Kidney (tissue), 14 donors: ENCODE results near the gene SURF2. TPM values are rescaled to one million over a fixed set of nuclear protein-coding genes. Genes with fewer than 3 reads are reported as not detected.

ENCODE experiments used
- DNase-seq, 5 donors: peaks; one replicate each; pipeline ENCODE4 v3.0.0-alpha.2; 2013 to 2020
- FAIRE-seq: peaks from 2 replicates; lab custom pipeline; 2012; peaks lifted over from hg19 to GRCh38; lab: Jason Lieb, UNC
- H3K27ac ChIP-seq, 2 donors: one replicate each; pipeline ENCODE4 v1.7.0; 2013; ENCODE audit warnings: low read depth in 2 of 2, low read length in 2 of 2, inconsistent platforms in 1 of 2
- H3K27me3 ChIP-seq: one replicate; pipeline ENCODE4 v1.7.1; 2013; ENCODE audit warnings: low read length, inconsistent platforms; ENCODE audit not compliant: control insufficient read depth, insufficient read depth
- H3K36me3 ChIP-seq, 3 donors: one replicate each; pipeline versions ENCODE4 v1.7.0 to v1.7.1; 2013; ENCODE audit warnings: low read length in 3 of 3, control low read depth in 1 of 3, inconsistent platforms in 1 of 3; ENCODE audit not compliant: insufficient read depth in 3 of 3, control insufficient read depth in 2 of 3
- H3K4me1 ChIP-seq, 3 donors: one replicate each; pipeline versions ENCODE4 v1.7.0 to v1.7.1; 2013; ENCODE audit warnings: low read length in 3 of 3, inconsistent platforms in 1 of 3, low read depth in 1 of 3; ENCODE audit not compliant: control insufficient read depth in 2 of 3, insufficient read depth in 2 of 3
- H3K4me3 ChIP-seq, 3 donors: one replicate each; pipeline versions ENCODE4 v1.7.0 to v1.8.1; 2013; ENCODE audit warnings: low read length in 3 of 3, control low read depth in 1 of 3, inconsistent platforms in 1 of 3
- H3K9ac ChIP-seq, 3 donors: one replicate each; pipeline versions ENCODE4 v1.7.0 to v1.7.1; 2013; ENCODE audit warnings: low read length in 3 of 3, control low read depth in 1 of 3, inconsistent platforms in 1 of 3
- H3K9me3 ChIP-seq, 3 donors: one replicate each; pipeline versions ENCODE4 v1.7.0 to v1.7.1; 2013; ENCODE audit warnings: low read length in 3 of 3, control low read depth in 1 of 3, inconsistent platforms in 1 of 3; ENCODE audit not compliant: control insufficient read depth in 2 of 3, insufficient read depth in 1 of 3
- intact Hi-C: fragments of 100-400 bp; cut with DNase I; formaldehyde crosslinking; loops from one replicate; pipeline ENCODE4 v1.11.1; 2022
- polyA plus RNA-seq: library from polyadenylated mRNA; stranded (reverse); fragments of 350-450 nt; fragmentation: Illumina TruSeq; extraction: RNeasy Lipid Tissue Mini Kit (QIAGEN cat#74804); gene quantifications from one replicate; pipeline ENCODE4 v1.2.3, GENCODE V29; 2014; ENCODE audit warnings: low read depth, low replicate concordance; ENCODE audit not compliant: insufficient read depth
- total RNA-seq: library from RNA; stranded (reverse); fragmentation: NEBNext Ultra II Directional; extraction: Animal tissue kit (Norgen Biotek cat#: 25700); gene quantifications from one replicate; pipeline ENCODE4 v1.2.1, GENCODE V29; 2021
- TF ChIP-seq, protein P1 (sequence below): IDR thresholded peaks from 3 replicates; pipeline ENCODE4 v1.5.1; 2012; ENCODE audit warnings: mild to moderate bottlenecking, moderate library complexity, borderline replicate concordance; ENCODE audit not compliant: insufficient read depth; ENCODE audit errors: extremely low read depth
- donor health status: control.
- donor health status: control.
- donor health status: control.
- donor health status: control.
- donor health status: control.
- donor health status: DM: yes; HTN: yes; CAD: no.
- donor health status: Normal renal cell carcinoma (clear cell type).

Gene SURF2
- total and polyA plus RNA-seq, 2 donors from 2014 or later: 23.5 to 61.2 TPM

- no peak overlapping the region for H3K27ac ChIP-seq
- H3K4me3 ChIP-seq: no peak overlapping the region
- H3K4me1 ChIP-seq: peaks cover 0 to 25% (median 4%) of the 10 kb centered on the region in 3 donors
- no peaks in the 10 kb centered on the region for H3K9me3 ChIP-seq
- no peaks in the 10 kb centered on the region for H3K27me3 ChIP-seq
- TF ChIP-seq, protein P1, sequence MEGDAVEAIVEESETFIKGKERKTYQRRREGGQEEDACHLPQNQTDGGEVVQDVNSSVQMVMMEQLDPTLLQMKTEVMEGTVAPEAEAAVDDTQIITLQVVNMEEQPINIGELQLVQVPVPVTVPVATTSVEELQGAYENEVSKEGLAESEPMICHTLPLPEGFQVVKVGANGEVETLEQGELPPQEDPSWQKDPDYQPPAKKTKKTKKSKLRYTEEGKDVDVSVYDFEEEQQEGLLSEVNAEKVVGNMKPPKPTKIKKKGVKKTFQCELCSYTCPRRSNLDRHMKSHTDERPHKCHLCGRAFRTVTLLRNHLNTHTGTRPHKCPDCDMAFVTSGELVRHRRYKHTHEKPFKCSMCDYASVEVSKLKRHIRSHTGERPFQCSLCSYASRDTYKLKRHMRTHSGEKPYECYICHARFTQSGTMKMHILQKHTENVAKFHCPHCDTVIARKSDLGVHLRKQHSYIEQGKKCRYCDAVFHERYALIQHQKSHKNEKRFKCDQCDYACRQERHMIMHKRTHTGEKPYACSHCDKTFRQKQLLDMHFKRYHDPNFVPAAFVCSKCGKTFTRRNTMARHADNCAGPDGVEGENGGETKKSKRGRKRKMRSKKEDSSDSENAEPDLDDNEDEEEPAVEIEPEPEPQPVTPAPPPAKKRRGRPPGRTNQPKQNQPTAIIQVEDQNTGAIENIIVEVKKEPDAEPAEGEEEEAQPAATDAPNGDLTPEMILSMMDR: no peak
- H3K9ac ChIP-seq: no peak overlapping the region
- intact Hi-C loops: no loop called here
- H3K36me3 ChIP-seq: peaks cover 8 to 30% (median 19%) of the 10 kb centered on the region in 3 donors
- DNase-seq (peak in 1 of 5 donors; percentile 45), FAIRE-seq (no peak)
Observed at GRCh38 chr9:133354766-133355165, 1.6 kb upstream of the SURF2 start.

DNA sequence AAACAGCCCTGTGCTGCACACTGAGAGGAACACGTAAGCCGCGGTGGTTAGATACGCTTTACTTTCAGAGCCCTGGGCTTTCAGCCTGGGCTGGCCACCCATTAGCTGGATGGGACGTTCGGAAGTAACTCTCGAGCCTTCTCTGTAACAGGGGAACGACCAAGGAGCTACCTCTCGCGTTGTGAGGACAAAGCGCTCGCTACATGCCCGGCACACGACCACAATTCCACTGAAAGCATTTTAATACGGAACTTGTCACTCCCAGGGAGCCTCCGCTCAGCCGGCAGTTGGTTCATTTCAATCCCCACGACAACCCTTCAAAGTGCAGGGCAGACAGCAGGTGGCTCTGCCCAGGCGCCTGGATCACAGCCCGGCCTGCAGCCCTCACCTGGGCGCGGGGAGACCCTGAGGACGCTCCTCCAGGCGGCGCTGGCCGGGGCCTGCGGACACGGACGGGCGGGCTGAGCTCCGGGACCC lies 431 bp upstream of the SURF2 start:
- intact Hi-C loops: no loop called here
- Histone ChIP-seq H3K9ac (peak overlapping the region; percentile 63 to 83 (median 64)), H3K4me3 (peak overlapping the region; percentile 84 to 90 (median 88)), H3K9me3 (no peaks in the 10 kb centered on the region), H3K27ac (no peak overlapping the region), H3K4me1 (peaks cover 0 to 25% (median 4%) of the 10 kb centered on the region in 3 donors), H3K27me3 (no peaks in the 10 kb centered on the region), H3K36me3 (peaks cover 5 to 29% (median 11%) of the 10 kb centered on the region in 3 donors)
- DNase-seq (peak in 2 of 5 donors; percentile 22 to 33), FAIRE-seq (no peak)
- TF ChIP-seq, protein P1: peak; percentile 1

DNA sequence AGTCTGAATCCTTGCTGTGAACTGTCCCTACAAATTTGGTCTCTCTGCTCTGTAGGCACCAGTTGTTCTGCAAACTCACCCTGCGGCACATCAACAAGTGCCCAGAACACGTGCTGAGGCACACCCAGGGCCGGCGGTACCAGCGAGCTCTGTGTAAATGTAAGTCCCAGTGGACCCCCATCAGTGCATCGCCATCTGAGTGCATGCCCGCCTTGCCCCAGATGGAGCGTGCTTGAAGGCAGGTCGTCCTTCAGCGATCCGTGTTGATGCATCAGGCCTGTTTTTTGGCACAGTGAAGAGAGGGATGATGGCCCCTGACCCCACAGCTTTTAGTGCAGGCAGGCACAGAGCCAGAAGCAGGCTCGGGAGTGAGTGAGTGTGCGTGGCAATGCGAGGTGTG lies 1.3 kb downstream of the SURF2 start:
- peak overlapping the region in 2 of 3 donors; percentile 49 to 90 for H3K4me3 ChIP-seq
- TF ChIP-seq, protein P1: no peak
- H3K9me3 ChIP-seq: no peaks in the 10 kb centered on the region
- H3K4me1 ChIP-seq: peaks cover 0 to 30% (median 4%) of the 10 kb centered on the region in 3 donors
- peaks cover 3 to 30% (median 5%) of the 10 kb centered on the region in 3 donors for H3K36me3 ChIP-seq
- FAIRE-seq: no peak
- no peaks in the 10 kb centered on the region for H3K27me3 ChIP-seq
- no peak overlapping the region for H3K27ac ChIP-seq
- no peak overlapping the region for H3K9ac ChIP-seq
- DNase-seq: no peak
- intact Hi-C loops: no loop called here
